Fibroblast of upper back skin (primary cell): ENCODE measurements around the gene ITGA5.
A peak's percentile ranks its signal among the peaks of the same experiment; 100 is the strongest.

Experiments used
- DNase-seq: peaks from one replicate; pipeline ENCODE4 v3.0.0-alpha.2; 2013

The ITGA5 gene

GRCh38 chr12:54430471-54431069, 11.5 kb upstream of the ITGA5 start:
- no peak for DNase-seq

DNA sequence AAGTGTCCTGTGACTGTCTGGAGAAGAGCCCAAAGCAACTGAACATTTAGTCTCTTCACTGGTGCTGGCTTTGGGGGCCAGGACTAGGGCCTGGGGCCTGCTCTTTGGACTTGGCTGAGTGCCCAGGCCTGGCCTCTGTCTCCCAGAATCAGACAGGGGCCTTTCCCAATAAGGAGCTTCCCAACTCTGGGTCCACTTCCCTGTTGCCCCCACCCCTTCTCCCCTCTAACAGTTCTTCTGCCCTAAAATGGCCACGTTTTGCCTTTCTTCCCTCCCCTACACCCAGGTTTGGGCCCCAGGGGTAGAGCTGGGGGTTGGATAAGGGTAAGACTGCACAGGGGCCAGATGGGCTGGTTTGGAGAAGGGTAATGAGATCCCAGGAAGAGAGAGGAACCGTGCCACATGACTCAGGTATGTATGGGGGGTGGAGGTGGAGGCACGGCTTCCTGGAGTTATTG, 10.0 kb upstream of the ITGA5 start:
- DNase-seq = no peak

DNA sequence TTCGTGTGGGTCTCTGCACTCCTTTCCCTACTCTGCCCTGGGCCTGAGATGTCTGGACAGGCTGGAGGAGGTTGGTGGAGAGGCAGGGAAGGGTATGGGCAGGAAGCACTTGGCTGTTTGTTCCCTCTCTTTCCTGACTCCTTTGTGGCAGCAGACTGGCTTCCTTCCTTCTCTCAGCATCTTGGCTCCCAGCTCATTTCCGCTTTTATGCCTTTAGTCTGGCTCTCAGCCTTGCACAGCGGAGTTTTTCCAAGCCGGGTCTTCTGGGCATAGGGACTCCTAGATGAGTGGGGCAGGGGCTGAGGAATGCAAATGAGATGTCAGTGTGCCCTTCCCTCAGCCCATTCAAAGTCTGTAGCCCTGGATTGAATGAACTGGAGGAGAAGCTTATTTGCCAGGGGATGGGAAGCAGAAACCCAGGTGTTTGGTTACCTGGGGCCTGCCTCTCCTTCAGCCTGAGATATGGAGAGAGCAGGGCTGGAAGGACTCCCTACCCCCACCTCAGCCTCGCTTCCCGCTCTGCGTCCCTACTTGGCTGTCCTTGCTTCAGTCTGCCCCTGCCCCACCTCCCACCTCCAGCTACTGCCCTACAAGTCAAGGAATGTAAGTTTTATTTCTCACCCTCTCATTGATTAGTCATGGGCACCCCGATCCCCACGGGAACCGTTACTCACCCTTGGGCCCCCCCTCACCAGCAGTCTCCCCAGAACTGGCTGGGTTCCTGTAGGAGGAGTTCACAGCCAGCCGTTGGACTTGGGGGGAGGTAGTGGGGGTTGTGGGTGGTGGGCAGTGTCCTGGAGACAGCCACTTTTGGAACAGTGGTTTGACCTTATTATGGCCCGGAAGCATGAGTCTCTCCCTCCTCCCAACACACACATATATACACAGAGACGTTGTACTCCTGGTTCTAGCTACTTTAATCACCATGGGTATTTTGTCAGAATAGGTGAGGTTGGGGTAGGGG, 9.3 kb upstream of the ITGA5 start:
- DNase-seq = peak; percentile 90

DNA sequence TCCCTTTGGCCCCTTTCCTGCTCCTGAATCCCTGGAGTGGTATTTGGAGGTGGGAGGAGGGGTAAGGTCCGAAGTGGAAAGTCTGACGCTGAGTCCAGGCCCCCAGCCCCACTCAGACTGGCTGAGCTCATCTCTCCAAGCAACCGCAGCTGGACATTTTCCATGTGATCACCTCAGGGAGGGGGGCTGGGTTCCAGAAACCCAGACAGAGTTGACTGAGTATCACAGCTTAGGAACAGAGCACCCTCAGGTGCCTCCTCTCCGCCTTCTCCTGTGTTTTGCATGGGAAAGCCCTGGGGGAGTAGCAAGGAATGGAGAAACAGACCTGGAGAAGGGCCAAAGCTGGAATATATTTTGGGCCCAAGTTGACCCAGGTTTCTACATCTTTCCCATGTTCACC, 8.0 kb upstream of the ITGA5 start:
- DNase-seq = peak; percentile 45

GRCh38 chr12:54426690-54427089, 7.6 kb upstream of the ITGA5 start:
- DNase-seq = no peak

GRCh38 chr12:54425702-54426101, 6.6 kb upstream of the ITGA5 start:
- DNase-seq = no peak

- no peak for DNase-seq
These were observed 5.2 kb upstream of the ITGA5 start for GRCh38 chr12:54424224-54424623.

DNA sequence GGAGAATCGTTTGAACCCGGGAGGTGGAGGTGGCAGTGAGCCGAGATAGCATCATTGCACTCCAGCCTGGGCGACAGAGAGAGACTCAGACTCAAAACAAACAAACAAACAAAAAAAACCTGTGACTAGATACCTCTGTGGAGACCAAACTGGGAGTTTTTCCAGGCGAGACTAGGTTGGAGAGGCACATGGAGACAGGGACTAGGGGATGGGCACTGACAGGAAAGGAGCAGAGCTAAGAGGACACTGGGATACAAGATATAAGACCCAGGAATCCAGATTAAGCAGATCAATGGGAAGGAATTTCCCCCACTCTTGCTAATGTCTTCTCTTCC, 4.7 kb upstream of the ITGA5 start:
- DNase-seq = no peak

DNA sequence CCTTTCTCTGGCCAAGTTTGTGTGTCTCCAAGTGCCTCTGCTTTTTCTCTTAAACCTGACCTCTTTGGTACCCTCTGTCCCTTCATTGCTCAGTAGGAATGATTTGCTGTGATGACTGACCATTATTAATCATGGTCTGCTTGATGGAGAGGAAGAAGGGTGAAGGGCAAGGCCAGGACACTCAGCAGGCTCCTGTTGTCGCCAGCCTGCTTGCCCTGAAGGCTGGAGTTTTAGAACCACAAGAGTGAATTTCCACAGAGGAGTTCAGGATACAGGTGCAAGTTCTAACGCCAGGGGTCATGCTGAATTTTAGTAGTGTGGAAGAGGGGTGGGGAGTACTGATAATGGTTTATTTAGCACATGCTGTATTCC, 2.8 kb upstream of the ITGA5 start:
- DNase-seq = no peak

DNA sequence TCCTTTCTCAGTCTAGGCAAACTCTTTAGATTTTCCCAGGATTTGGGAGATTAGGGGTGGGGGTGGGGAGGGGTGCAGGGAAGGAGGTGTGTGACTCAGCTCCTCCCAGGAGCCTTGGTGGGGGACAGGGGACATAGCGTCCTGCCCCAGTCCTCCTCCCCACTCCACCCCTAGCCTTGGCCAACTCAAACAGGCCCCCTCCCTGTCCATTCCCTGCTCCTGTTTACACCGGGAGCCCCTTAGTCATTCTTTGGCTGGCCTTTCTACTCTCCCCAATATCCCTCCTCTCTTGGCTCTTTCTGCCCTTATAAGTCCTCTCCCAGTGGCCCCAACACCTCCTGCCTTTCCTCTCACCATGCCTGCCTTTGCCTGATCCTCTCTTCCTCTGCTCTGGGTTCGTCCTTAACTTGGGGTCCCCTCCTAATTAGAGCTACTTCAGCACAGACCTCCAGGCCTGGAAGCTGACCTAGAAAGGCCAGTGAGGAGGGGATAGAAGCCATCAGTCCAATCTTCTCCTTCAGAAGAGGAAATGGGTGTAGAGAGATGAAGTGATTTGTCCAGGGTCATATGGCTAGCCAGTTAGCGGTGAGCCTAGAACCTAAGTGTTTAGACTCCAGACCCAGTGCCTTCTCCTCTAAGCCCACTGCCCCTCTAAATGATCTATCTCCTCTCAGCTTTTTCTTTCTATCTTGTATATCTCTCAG, 2.3 kb upstream of the ITGA5 start:
- DNase-seq = peak; percentile 55

GRCh38 chr12:54420766-54421144, 1.7 kb upstream of the ITGA5 start:
- DNase-seq = no peak

DNA sequence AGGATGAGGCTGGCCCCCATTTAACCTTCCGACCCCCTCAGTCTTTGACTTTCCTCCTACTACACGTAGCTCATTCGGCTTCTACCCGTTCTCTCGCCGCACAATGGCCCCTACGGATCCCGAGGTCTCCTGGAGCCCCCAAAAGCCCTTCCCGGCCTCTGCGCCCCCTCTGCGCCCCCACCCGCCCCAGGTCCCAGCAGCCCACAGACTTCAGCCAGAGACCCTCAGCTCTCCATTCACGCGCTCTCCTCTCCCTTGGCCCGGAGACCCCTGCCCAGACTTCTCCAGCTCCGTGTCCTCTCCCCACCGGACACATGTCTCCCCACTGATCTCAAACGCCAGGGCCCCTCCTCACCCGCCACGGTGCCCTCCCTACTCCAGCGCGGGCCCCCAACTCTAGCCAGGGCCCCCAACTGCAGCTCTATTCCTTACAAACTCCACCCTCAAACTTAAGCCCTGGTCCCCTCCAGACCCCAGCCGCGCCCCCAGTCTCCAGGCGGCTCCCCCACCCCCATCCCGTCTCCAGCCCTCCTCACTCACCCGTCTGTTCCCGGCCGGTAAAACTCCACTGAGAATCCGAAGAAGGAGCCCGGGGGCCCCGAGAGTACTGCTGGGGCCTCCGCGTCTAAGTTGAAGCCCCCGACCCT, 502 bp downstream of the ITGA5 start:
- no peak for DNase-seq

DNA sequence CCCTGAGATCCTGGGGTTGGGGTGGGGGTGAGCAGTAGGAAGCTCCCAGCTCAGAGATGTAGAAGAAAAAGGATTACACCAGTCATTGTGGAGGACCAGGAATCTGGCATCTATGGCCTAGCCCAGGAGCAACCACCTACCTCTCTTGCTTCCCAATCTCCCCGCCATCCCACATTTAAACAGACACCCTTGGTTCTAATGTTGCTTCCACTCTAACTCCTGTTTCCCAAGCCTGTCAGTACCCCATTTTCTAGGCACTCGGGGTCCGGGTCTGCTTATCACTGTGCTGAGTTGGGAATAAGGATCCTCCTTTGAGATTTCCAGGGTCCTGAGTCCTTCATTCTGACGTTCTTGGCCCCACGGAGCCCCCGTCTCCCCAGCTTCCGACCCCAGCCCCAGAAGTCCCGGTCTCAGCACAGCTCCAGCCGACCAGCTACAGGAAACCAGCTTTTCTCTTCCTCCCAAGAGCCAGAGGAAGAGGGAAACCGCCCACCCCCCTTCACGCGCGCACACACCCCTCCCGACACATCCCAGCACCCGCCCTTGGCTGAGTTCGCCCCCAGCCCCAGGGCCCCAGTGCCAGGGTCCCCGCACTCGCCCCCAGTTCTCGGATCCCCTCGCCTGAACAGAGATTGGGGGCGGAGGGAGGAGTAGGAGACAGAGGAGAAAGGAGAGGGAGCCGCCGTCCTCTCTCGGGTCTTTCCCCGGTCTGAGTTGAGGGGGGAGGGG, 1.2 kb downstream of the ITGA5 start:
- DNase-seq = no peak

DNA sequence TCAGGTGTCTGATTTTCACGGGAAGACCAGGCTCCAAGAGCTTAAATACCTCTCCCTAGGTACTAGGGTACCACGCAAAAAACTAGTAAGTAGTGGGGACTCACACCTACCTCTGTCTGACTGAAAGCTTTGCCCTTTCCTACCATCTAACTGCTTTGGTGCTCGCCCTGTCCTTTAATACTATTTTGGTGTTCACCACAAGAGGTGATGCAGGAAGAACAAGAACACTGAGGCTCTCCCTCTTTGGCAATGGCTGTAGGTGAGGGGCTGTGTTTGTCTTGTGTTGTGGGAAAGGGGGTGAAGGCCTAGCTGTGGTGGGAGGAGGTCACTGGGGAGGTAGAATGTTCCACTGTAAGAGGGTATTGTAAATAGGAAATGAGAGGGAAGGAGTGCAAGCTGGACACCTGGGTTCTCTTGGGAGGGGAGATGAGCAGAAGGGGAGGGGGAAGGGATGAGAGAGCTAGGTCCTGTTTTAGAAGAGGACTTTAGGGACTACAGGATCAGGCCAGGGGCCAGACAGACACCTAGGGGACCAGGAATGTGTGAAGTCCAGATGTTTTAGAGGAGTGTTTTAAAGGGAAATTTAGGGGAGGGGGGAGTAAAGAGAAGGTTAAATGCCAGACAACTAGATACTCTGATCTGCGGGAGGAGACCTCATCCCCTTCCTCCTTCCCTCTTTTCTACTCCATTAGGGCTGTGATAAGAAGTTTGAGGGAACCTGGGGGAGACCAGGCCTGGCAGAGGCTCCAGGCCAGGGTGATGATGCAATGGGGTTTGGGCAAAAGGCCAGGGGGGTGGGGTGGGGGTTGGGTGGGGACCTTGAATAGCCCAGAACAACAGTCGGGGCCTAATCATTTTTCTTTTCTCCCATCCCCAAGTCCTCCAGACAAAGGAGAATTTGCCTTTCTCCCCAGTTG, 2.1 kb downstream of the ITGA5 start:
- no peak for DNase-seq

GRCh38 chr12:54415221-54415929, 3.7 kb downstream of the ITGA5 start:
- DNase-seq = no peak

GRCh38 chr12:54413284-54414190, 5.5 kb downstream of the ITGA5 start:
- no peak for DNase-seq

- DNase-seq = no peak
These were observed 6.3 kb downstream of the ITGA5 start for GRCh38 chr12:54412786-54413185.

DNA sequence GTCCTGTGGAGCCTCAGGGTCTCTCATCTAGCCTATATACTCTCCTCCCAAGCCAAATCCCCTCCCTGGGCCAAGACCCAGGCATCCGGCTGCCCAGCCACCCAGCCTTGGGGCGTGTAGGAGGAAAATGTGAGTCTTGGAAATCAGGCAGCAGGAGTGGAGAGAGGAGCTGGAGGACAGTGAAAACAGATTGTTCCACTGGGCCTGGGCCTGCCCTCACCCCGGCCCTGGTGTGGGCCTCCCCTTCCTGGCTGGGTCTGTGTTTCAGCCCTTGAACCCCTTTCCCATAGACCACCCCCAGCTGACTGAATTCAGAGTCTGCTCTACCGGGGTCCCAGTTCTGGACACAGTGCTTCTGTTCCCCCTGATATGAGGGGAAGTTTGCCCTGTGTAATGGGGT, 6.7 kb downstream of the ITGA5 start:
- no peak for DNase-seq

DNA sequence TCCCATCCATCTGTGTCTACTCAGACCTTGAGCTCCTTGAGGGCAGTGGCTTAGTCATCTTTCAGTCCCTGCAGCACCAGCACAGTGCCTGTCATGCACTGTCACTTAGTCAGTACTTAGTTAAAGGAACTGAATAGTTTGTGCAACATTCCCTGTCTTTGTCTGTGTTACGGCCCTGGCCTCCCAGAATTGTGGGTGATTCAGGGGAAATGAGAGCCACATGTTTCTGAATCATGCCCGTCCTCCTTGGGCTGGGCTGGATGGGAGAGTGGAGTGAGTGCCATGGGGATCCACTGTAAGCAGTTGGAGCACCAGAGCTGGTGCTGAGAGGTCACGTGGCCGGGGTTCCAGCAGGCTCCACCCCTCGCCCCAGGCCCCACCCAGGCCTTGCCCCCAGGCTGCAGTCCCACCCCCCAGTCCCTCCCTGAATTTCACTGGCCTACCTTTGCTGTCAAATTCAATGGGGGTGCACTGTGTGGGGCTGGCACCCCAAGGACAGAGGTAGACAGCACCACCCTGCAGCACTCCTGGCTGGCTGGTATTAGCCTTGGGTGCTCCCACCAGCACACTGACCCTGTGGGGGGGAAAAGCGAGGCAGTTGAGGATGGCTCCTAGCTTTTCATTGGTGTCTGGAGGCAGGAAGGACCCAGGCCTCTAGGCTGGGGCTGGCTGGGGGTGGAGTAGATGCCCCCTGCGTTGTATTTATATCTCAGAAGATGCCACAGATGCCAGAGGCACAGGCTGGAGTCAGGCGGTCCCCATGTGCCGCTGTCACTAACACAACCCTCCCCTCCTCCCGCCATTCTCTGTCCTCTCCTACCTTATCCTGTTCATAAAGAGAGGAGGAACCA, 7.5 kb downstream of the ITGA5 start:
- peak; percentile 96 for DNase-seq
